ENCODE results near the gene MOG.

The MOG gene

GRCh38 chr6:29626948-29627754 lies 29.7 kb upstream of the MOG start:
- H3F3A ChIP-seq (ENCODE audit: control insufficient read depth, insufficient read depth) = peaks cover 12% of the 10 kb centered on the region
- H3K9me2 ChIP-seq (replicated peaks; ENCODE audit: control insufficient read depth, low read length) = no peaks in the 10 kb centered on the region
- peaks cover 6% of the 10 kb centered on the region; the same call in 1 of the 2 replicates for H4K20me1 ChIP-seq (ENCODE audit: control insufficient read depth, insufficient read depth, low read depth, low read length)
- no peaks in the 10 kb centered on the region for H3K27me3 ChIP-seq (ENCODE audit: control insufficient read depth, low read length)
- H3K9me3 ChIP-seq (ENCODE audit: control insufficient read depth, insufficient read depth, low read length) = no peaks in the 10 kb centered on the region
- no peaks in the 10 kb centered on the region for H3K79me2 ChIP-seq (ENCODE audit: control insufficient read depth, low read length)
- no peaks in the 10 kb centered on the region for H3K36me3 ChIP-seq (ENCODE audit: control insufficient read depth, low read length)
- peak overlapping the region; percentile 36 for H3K4me2 ChIP-seq (ENCODE audit: low read length)
- peaks cover 36% of the 10 kb centered on the region for H3K4me1 ChIP-seq (ENCODE audit: control insufficient read depth, low read length)
- no peak overlapping the region for H3K27ac ChIP-seq (ENCODE audit: low read depth, low read length)
- no peak for TF ChIP-seq EZH2phosphoT487 (IDR thresholded peaks at IDR 0.05; ENCODE audit: borderline replicate concordance, low read length)
- TF ChIP-seq, protein P1, sequence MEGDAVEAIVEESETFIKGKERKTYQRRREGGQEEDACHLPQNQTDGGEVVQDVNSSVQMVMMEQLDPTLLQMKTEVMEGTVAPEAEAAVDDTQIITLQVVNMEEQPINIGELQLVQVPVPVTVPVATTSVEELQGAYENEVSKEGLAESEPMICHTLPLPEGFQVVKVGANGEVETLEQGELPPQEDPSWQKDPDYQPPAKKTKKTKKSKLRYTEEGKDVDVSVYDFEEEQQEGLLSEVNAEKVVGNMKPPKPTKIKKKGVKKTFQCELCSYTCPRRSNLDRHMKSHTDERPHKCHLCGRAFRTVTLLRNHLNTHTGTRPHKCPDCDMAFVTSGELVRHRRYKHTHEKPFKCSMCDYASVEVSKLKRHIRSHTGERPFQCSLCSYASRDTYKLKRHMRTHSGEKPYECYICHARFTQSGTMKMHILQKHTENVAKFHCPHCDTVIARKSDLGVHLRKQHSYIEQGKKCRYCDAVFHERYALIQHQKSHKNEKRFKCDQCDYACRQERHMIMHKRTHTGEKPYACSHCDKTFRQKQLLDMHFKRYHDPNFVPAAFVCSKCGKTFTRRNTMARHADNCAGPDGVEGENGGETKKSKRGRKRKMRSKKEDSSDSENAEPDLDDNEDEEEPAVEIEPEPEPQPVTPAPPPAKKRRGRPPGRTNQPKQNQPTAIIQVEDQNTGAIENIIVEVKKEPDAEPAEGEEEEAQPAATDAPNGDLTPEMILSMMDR (IDR thresholded peaks at IDR 0.05; ENCODE audit: low read depth, low read length, poor library complexity, severe bottlenecking) = no peak
- 0 out of 2 replicates have a peak overlapping the region, but pooled peaks have one; percentile 16 for H3K4me3 ChIP-seq (ENCODE audit: low read length)

- Histone ChIP-seq H3K9me2 (replicated peaks; ENCODE audit: control insufficient read depth, low read length) (no peaks in the 10 kb centered on the region), H4K20me1 (ENCODE audit: control insufficient read depth, insufficient read depth, low read depth, low read length) (peaks cover 6% of the 10 kb centered on the region; the same call in 1 of the 2 replicates), H3K79me2 (ENCODE audit: control insufficient read depth, low read length) (no peaks in the 10 kb centered on the region), H3F3A (ENCODE audit: control insufficient read depth, insufficient read depth) (peaks cover 12% of the 10 kb centered on the region), H3K27ac (ENCODE audit: low read depth, low read length) (no peak overlapping the region), H3K36me3 (ENCODE audit: control insufficient read depth, low read length) (no peaks in the 10 kb centered on the region), H3K4me2 (ENCODE audit: low read length) (peak overlapping the region; percentile 98), H3K4me1 (ENCODE audit: control insufficient read depth, low read length) (peaks cover 36% of the 10 kb centered on the region), H3K4me3 (ENCODE audit: low read length) (peak overlapping the region; percentile 90), H3K27me3 (ENCODE audit: control insufficient read depth, low read length) (no peaks in the 10 kb centered on the region), H3K9me3 (ENCODE audit: control insufficient read depth, insufficient read depth, low read length) (no peaks in the 10 kb centered on the region)
- no peak for TF ChIP-seq EZH2phosphoT487 (IDR thresholded peaks at IDR 0.05; ENCODE audit: borderline replicate concordance, low read length)
- TF ChIP-seq, protein P1 (IDR thresholded peaks at IDR 0.05; ENCODE audit: low read depth, low read length, poor library complexity, severe bottlenecking) = no peak
Observed at GRCh38 chr6:29627755-29628418, 29.0 kb upstream of the MOG start.

GRCh38 chr6:29628419-29629281 lies 28.2 kb upstream of the MOG start:
- no peaks in the 10 kb centered on the region for H3K9me3 ChIP-seq (ENCODE audit: control insufficient read depth, insufficient read depth, low read length)
- TF ChIP-seq, protein P1 (IDR thresholded peaks at IDR 0.05; ENCODE audit: low read depth, low read length, poor library complexity, severe bottlenecking) = peak; percentile 59
- TF ChIP-seq EZH2phosphoT487 (IDR thresholded peaks at IDR 0.05; ENCODE audit: borderline replicate concordance, low read length) = no peak
- H3K27me3 ChIP-seq (ENCODE audit: control insufficient read depth, low read length) = no peaks in the 10 kb centered on the region
- peak overlapping the region; percentile 98 for H3K4me2 ChIP-seq (ENCODE audit: low read length)
- H3K4me3 ChIP-seq (ENCODE audit: low read length) = peak overlapping the region; percentile 90
- H3K36me3 ChIP-seq (ENCODE audit: control insufficient read depth, low read length) = no peaks in the 10 kb centered on the region
- H3K4me1 ChIP-seq (ENCODE audit: control insufficient read depth, low read length) = peaks cover 42% of the 10 kb centered on the region
- H3F3A ChIP-seq (ENCODE audit: control insufficient read depth, insufficient read depth) = peaks cover 15% of the 10 kb centered on the region
- no peaks in the 10 kb centered on the region for H3K79me2 ChIP-seq (ENCODE audit: control insufficient read depth, low read length)
- no peak overlapping the region for H3K27ac ChIP-seq (ENCODE audit: low read depth, low read length)
- no peaks in the 10 kb centered on the region for H3K9me2 ChIP-seq (replicated peaks; ENCODE audit: control insufficient read depth, low read length)
- H4K20me1 ChIP-seq (ENCODE audit: control insufficient read depth, insufficient read depth, low read depth, low read length) = peaks cover 6% of the 10 kb centered on the region; the same call in 1 of the 2 replicates
